Measurements from ENCODE around the gene FYCO1.

DNA sequence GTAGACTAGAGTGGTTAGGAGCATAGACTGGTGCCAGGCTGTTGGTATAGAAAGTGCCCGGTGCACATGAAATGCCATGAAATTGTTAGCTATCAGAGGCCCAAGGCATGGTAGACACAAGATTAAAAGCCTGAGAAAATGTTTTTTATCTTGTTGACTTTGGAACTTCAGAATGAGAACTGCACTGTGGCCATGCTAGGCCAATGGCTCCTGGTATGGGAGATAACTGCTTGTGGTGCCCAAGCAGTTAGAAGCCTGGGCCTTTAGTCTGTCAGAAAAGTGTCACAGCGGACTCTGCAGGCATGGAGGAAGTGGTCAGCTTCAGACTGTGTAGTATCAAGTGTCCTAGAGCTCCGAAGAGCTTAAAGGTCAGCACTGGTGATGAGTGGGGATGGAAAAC is 11.9 kb downstream of the FYCO1 start:
- TF ChIP-seq POLR2AphosphoS5 (IDR thresholded peaks at IDR 0.05; ENCODE audit: low read depth, low read length) (no peak), POLR2A (IDR thresholded peaks at IDR 0.05; ENCODE audit: low read depth, low read length) (no peak), TAF1 (IDR thresholded peaks at IDR 0.05; ENCODE audit: low read depth, low read length) (no peak), POU2F2 (IDR thresholded peaks at IDR 0.05; ENCODE audit: low read depth, low read length) (no peak), SPI1 (IDR thresholded peaks at IDR 0.05; ENCODE audit: low read depth, low read length) (no peak), PAX5 (IDR thresholded peaks at IDR 0.05; ENCODE audit: insufficient read depth, low read length, severe bottlenecking) (no peak)
